ENCODE data around the gene NCBP3. TPM values are rescaled to one million over a fixed set of nuclear protein-coding genes. Genes with fewer than 3 reads are reported as not detected.

Gene NCBP3
- total RNA-seq, 1 donor from 2014 or later, result 34.9 TPM

DNA sequence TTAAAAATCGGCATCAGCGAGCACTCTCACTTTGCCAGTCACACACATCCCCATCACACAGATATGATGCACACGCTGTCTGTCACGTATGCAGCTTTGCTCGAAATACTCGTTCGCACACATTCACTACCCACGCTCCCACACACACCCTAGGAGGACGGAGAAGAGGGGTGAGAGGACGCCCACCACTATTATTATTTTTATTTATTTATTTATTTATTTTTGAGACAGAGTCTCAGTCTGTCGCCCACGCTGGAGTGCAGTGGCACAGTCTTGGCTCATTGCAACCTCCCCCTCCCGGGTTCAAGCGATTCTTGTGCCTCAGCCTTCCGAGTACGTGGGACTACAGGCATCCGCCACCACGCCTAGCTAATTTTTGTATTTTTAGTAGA, 92.0 kb downstream of the NCBP3 start:
- Histone ChIP-seq H3K27ac (no peak overlapping the region), H3K4me1 (no peaks in the 10 kb centered on the region), H3K9me3 (no peaks in the 10 kb centered on the region), H3K4me3 (no peak overlapping the region), H3K27me3 (no peaks in the 10 kb centered on the region), H3K36me3 (no peaks in the 10 kb centered on the region)
- no peak for ATAC-seq
- TF ChIP-seq, protein P1, sequence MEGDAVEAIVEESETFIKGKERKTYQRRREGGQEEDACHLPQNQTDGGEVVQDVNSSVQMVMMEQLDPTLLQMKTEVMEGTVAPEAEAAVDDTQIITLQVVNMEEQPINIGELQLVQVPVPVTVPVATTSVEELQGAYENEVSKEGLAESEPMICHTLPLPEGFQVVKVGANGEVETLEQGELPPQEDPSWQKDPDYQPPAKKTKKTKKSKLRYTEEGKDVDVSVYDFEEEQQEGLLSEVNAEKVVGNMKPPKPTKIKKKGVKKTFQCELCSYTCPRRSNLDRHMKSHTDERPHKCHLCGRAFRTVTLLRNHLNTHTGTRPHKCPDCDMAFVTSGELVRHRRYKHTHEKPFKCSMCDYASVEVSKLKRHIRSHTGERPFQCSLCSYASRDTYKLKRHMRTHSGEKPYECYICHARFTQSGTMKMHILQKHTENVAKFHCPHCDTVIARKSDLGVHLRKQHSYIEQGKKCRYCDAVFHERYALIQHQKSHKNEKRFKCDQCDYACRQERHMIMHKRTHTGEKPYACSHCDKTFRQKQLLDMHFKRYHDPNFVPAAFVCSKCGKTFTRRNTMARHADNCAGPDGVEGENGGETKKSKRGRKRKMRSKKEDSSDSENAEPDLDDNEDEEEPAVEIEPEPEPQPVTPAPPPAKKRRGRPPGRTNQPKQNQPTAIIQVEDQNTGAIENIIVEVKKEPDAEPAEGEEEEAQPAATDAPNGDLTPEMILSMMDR (IDR thresholded peaks at IDR 0.05), result no peak
- DNase-seq, result no peak
- intact Hi-C loops (cut with DNase I), result no loop called here

DNA sequence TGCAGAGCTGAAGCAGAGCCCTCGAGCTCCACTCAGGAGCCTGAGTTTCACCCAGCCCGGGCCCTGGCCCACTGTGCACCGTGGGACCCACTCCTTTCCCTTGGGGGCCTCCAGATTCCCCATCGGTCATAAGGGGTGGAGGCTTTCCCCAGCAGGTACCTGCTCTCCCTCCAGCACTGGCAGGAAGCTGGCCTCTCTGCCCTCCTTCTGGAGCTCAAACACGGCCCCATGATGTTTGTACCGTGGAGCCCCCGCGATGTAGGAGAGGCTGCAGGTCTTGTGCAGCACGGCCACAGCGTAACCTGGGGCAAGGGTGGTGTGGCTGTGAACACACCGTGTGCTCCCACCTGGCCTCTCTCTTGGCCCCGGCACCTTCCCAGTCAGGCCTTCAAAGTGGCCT, 92.4 kb downstream of the NCBP3 start:
- Histone ChIP-seq H3K4me1 (no peaks in the 10 kb centered on the region), H3K4me3 (no peak overlapping the region), H3K9me3 (no peaks in the 10 kb centered on the region), H3K36me3 (no peaks in the 10 kb centered on the region), H3K27me3 (no peaks in the 10 kb centered on the region), H3K27ac (no peak overlapping the region)
- TF ChIP-seq, protein P1 (IDR thresholded peaks at IDR 0.05), result no peak
- no peak for DNase-seq
- intact Hi-C loops (cut with DNase I), result no loop called here
- no peak for ATAC-seq

Other genes with a start within 250 kb of the NCBP3 start
- 2.9 TPM for gene TRPV1, start 236.8 kb downstream of the NCBP3 start, total RNA-seq
- 10.4 TPM for gene SHPK, start 210.0 kb downstream of the NCBP3 start, total RNA-seq
- 23.3 TPM for gene CTNS, start 209.5 kb downstream of the NCBP3 start, total RNA-seq
- 108 TPM for gene TAX1BP3, start 177.7 kb downstream of the NCBP3 start, total RNA-seq
- 28.6 TPM for gene EMC6, start 177.4 kb downstream of the NCBP3 start, total RNA-seq
- 1.6 TPM for gene P2RX5, start 150.1 kb downstream of the NCBP3 start, total RNA-seq
- gene HASPIN, start 122.3 kb downstream of the NCBP3 start, total RNA-seq, result 0.41 TPM
- 24.2 TPM for gene ITGAE, start 45.1 kb downstream of the NCBP3 start, total RNA-seq
- 10.1 TPM for gene CAMKK1, start 46.8 kb upstream of the NCBP3 start, total RNA-seq
- gene P2RX1, start 70.2 kb upstream of the NCBP3 start, total RNA-seq, result 6.8 TPM
- 44.4 TPM for gene ATP2A3, start 118.2 kb upstream of the NCBP3 start, total RNA-seq

All from upper lobe of right lung (tissue), 1 donor.